MM.1S (cell line): ENCODE data around the gene BEND5.

Experiments
- EZH2 ChIP-seq: fragments of 300-600 bp; sonication (generic); optimal IDR thresholded peaks from 2 replicates; pipeline ENCODE3; 2017; ENCODE audit warnings: low read depth, mild to moderate bottlenecking, antibody characterized with exemption, low read length, mixed read lengths
- EZH2phosphoT487 ChIP-seq: fragments of 300-600 bp; sonication (generic); IDR thresholded peaks from 2 replicates; pipeline ENCODE4 v1.6.1; 2018; ENCODE audit warnings: antibody characterized with exemption, low read length
- TF ChIP-seq, protein P1 (sequence below): fragments of 300-600 bp; sonication (generic); IDR thresholded peaks from 2 replicates; pipeline ENCODE4 v1.5.1; 2016; ENCODE audit warnings: antibody characterized with exemption, low read length, mixed read lengths

DNA sequence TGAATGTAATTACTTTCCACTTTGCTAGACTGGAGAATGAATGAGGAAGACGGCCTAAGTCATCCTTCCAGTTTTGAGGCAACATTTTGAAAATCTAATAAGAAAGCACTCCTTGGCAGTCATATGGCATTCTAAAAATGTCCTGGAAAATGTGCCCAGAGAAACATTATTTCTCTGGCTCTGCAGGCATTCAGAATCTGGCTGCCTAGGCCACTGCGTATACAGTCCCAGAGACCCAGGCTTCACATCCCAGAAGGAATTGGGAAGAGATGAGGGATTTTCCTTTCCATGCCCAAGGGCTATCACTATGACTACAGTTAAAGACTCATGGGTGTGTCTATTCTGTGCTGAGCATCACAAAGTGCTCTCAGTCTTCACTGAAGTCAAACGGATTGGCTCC is 92.9 kb downstream of the BEND5 start:
- TF ChIP-seq, protein P1, sequence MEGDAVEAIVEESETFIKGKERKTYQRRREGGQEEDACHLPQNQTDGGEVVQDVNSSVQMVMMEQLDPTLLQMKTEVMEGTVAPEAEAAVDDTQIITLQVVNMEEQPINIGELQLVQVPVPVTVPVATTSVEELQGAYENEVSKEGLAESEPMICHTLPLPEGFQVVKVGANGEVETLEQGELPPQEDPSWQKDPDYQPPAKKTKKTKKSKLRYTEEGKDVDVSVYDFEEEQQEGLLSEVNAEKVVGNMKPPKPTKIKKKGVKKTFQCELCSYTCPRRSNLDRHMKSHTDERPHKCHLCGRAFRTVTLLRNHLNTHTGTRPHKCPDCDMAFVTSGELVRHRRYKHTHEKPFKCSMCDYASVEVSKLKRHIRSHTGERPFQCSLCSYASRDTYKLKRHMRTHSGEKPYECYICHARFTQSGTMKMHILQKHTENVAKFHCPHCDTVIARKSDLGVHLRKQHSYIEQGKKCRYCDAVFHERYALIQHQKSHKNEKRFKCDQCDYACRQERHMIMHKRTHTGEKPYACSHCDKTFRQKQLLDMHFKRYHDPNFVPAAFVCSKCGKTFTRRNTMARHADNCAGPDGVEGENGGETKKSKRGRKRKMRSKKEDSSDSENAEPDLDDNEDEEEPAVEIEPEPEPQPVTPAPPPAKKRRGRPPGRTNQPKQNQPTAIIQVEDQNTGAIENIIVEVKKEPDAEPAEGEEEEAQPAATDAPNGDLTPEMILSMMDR = no peak
- TF ChIP-seq EZH2 = no peak
- no peak for TF ChIP-seq EZH2phosphoT487
